ENCODE measurements around the gene LIN7A.

Gene LIN7A

DNA sequence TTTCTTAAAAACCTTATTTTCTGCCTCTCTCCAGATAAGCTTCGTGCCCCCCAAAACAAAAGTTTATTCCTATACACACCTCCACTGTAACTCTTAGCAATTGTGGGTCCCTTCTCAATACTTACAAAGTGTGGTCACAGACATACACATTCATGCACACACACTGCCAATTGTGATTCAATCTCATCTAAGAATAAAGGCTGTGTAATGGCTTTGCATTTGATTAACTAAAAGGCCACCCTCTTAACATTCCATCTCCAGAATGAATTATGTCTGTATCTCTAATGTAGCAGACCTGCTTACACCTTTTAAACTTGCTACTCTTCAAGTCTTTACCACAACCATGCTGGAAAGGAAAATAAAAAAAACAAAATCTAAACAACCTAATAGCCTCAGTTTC is 171.5 kb downstream of the LIN7A start:
- in situ Hi-C loops (cut with HindIII; ENCODE audit: low sequenced_read_pairs): loop anchor here (5.0 kb wide), 1 partner anchor 359 kb away; no protein-coding TSS in a partner anchor

DNA sequence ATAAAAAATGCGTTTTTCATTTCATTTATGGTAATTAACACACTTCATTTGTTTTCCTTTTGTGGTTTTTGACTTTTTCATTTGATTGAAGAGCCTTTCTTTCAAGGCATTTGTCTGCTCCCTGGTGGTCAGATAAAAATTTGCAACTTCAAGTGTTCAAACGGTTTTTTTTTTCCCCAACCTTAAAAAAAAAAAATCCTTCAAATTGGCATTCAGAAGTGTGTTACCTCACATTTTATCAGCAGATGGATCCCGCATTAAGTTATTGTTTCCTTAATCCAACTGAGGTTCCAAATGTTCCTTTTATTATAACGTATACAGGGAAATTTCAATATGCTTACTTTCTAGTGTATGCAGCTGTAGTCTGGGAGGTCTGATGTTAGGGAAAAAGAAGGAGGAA is 173.9 kb downstream of the LIN7A start:
- in situ Hi-C loops (cut with HindIII; ENCODE audit: low sequenced_read_pairs): no loop called here

DNA sequence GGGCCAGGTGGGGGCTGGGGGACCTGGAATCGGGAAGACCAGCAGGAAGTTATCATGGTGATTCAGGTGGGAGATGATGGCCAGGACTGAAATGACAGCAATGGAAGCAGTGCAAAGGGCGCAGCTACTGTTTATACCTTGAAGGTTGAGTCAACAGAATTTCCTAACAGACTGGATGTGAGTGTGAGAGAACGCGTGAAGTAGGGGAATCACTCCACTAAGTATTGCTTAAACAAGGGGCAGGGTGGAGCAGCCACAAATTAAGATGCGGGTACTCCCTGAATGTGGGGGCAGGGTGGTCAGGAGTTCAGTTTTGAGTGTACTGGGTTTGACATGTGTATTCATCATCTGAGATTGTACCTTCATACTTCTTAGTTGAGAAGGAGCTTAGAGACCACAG is 175.9 kb downstream of the LIN7A start:
- in situ Hi-C loops (cut with HindIII; ENCODE audit: low sequenced_read_pairs): no loop called here

DNA sequence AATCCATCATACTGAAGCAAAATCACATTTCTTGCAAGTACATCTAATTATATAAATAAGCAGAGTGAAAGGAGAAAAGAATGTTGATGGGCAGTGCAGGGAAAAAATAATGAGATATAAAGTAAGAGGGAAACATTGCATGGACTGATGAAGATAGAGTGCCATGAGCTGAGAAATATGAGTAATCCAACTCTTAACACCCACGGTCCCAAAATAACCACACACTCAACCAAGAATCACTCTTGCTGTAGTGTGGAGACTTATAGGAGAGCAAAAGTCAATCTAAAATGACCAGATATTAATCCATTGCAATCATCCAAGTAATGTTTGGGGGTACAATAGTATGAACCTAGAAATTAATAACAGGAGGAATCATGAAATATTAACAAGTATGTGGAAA is 180.9 kb downstream of the LIN7A start:
- in situ Hi-C loops (cut with HindIII; ENCODE audit: low sequenced_read_pairs): no loop called here

DNA sequence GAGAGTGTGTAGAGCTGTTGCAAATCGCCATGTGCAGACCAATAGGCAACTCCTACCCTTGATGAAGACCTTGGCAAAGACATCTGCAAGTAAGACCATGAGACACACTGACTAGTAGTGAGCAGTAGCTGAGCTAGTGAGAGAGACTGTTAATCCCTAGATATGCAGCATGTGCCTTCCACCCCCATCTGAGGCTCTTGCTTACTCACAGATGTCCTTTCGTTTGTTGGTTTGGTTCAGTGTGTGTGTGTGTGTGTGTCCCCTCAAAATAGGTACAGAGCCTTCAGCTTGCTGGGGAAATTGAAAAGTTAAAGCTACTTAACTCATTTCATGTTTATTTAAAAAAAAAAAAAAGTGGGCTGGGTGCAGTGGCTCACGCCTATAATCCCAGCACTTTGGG is 183.5 kb downstream of the LIN7A start:
- in situ Hi-C loops (cut with HindIII; ENCODE audit: low sequenced_read_pairs): no loop called here

DNA sequence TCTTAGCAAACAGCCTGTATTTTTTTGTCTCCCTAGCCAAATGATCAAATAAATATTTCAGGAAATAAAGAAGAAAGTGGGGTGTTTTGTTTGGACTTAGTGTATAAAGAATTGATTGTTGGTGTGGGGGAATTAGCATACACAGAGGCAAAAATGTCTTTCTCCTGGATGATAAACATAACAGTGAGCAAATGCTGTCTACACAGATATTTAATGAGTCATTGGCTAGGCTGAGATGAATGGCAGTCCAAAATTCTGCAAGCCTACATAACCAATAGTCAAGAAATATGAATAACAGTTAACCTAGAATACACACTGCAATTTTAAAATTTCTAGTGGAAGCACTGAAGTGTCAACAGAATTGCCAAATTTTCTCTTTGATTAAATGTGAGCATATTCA is 185.3 kb downstream of the LIN7A start:
- in situ Hi-C loops (cut with HindIII; ENCODE audit: low sequenced_read_pairs): no loop called here

DNA sequence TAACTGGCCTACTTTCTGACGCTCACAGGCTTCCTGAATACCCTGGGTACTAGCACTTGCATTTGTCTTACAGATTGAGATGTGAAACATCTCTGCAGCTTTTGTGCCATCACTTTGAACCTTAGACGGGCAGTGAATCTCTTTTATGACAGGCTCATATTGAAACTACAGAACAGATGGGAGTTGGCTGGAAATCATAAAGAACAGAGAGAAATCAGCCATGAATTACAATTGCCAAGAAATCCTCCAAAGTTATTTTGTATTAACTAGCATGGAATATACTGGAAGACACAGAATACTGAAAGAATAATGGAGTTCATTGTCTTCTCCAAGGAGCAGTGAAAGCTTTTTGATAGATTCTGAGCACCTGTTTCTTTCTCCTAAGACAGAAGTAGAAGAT is 188.3 kb downstream of the LIN7A start:
- in situ Hi-C loops (cut with HindIII; ENCODE audit: low sequenced_read_pairs): no loop called here

DNA sequence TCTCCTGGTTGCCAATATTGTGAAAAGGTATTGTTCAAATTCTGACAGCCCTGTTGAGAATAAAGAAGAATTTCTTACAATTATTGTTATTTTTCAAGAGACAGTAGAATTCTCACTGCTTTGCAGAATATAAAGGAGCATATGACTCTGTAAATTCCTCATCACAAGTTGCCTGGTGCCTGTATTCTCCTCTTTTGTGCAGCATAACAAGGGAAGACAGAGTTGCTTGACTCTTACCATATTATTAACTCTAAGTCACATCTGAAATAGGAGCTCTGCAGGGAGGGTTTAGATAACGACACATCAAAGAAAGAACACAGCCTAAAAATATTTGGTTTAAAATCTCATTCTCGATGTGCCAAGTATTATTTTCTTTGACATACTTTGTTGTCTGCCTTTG is 189.9 kb downstream of the LIN7A start:
- in situ Hi-C loops (cut with HindIII; ENCODE audit: low sequenced_read_pairs): no loop called here

DNA sequence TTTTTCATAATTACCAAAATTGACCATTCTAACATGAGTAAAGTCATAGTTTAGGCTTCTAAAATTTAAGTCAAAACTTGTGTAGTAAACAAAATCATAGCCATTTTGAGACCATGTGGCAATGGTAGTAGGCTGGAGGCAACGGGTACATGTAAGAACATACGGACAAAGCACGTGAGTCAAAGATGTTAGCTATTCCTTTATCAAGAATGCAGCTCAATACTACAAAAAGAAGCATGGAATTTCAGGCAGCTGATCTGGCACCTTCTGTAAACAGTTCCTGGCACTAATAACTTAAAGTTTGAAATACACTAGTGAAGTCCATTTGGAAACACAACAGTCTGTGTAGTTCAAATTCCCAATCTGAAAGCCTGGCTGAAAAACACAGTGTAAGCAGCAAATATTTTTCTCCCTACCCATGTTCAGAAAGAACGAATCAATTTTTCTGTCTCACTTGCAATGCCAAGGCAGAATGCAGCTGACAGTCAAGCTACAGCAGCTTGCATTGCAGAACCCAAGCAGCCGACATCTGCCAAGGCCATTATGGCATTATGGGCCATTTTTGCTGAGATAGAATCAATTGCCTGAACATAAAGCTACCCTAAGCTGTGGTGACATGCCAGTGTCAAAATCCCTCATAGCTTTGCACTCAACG is 191.8 kb downstream of the LIN7A start:
- in situ Hi-C loops (cut with HindIII; ENCODE audit: low sequenced_read_pairs): no loop called here

Measured in endothelial cell of hepatic sinusoid (primary cell).